ENCODE measurements around the gene BABAM2. TPM values are rescaled to one million over a fixed set of nuclear protein-coding genes. Genes with fewer than 3 reads are reported as not detected.

The BABAM2 gene
- total RNA-seq, 2 experiments from 2014 or later: 50.7 to 51.0 TPM

DNA sequence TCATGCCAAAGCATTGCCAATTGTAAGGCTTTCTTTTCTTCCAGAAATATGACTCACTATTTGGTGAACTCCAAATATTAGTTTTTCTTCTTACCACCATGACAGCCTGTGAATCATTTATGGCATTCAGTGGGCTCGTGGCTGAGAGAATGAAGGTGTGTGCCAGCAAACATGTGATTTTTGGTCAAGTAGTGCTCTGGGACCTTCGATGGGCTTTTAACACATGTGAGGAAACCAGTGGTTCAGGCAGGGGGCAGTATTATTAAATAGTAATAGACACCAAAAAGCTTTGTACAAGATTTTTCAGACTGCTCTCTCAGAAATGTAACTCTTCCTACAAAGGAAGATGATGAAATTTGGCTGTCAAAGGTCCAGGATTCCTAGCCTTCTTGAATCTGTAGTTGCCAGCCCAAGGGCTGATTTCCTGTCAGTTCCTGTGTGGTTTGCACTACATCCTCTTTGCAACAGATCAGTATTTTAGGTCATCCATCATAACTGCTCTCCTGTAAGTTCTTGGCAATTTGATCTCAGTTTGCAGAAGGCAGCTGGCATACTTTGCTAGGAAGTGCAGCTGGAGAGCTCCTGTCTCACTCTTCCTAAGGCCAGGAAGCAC is 64.3 kb downstream of the BABAM2 start:
- Mint-ChIP-seq H3K27ac (peak overlapping the region; percentile 81), H3K4me1 (peaks cover 66% of the 10 kb centered on the region), H3K9me3 (peaks cover 14% of the 10 kb centered on the region), H3K4me3 (peak overlapping the region; percentile 58), H3K27me3 (no peaks in the 10 kb centered on the region), H3K36me3 (peaks cover 50% of the 10 kb centered on the region)
- DNase-seq (no peak), ATAC-seq (ENCODE audit: low read depth) (peak; percentile 86)
- POLR2A ChIA-PET: interaction anchor here (0.7 to 1.0 kb wide), 3 partner anchors 11 to 65 kb away, joined by 3 read pairs; partner anchors contain the start of genes BABAM2 and RBKS

DNA sequence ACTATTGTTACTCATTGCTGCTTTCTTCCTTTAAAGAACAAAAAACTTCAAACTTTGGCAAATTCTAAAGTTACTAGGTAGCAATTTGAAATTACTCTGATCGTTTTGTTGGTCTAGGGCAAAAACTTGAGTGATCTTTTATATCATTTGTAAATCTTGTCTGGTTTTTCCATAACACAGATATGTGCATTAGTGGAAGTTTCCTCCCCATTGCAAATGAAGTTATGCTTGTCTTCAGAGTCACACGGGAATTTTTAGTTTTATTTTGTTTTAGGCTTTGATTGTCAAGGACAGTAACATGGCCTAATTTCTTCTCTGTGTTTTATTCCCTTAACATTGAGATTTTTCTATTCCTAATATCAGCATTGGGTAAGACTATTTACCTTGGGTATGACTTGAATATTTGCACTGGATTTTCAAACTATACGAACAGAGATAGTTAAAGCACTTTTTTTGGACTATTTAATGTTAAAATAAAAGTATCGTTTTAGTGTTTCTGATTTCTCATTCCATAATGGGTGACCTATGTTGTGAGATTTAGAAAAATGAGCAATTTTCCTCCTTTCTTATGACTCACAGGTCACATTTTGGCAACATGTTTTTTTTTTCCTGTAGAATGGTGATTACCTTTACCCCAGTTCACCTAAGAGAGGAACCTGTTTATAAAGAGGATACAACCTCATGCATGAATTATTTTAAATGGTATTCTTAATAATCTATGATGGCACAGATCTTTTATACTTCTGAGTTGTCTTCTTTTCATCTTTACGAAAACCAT is 65.0 kb downstream of the BABAM2 start:
- peaks cover 14% of the 10 kb centered on the region for H3K9me3 Mint-ChIP-seq
- peaks cover 68% of the 10 kb centered on the region for H3K4me1 Mint-ChIP-seq
- POLR2A ChIA-PET: interaction anchor here (0.7 to 1.0 kb wide), 4 partner anchors 11 to 411 kb away, joined by 3 read pairs; partner anchors contain the start of genes BABAM2 and RBKS
- H3K4me3 Mint-ChIP-seq: peak overlapping the region; percentile 58
- peaks cover 45% of the 10 kb centered on the region for H3K36me3 Mint-ChIP-seq
- no peaks in the 10 kb centered on the region for H3K27me3 Mint-ChIP-seq
- no peak for DNase-seq
- ATAC-seq (ENCODE audit: low read depth): no peak
- peak overlapping the region; percentile 81 for H3K27ac Mint-ChIP-seq

- peaks cover 13% of the 10 kb centered on the region for H3K9me3 Mint-ChIP-seq
- H3K4me3 Mint-ChIP-seq: no peak overlapping the region
- peaks cover 69% of the 10 kb centered on the region for H3K4me1 Mint-ChIP-seq
- no peaks in the 10 kb centered on the region for H3K27me3 Mint-ChIP-seq
- POLR2A ChIA-PET: no interaction called here
- no peak overlapping the region for H3K27ac Mint-ChIP-seq
- DNase-seq (no peak), ATAC-seq (ENCODE audit: low read depth) (no peak)
- H3K36me3 Mint-ChIP-seq: peaks cover 37% of the 10 kb centered on the region
Measured at GRCh38 chr2:27956888-27957287, 66.4 kb downstream of the BABAM2 start.

- Mint-ChIP-seq H3K36me3 (peaks cover 31% of the 10 kb centered on the region), H3K4me1 (peaks cover 70% of the 10 kb centered on the region)
Measured at GRCh38 chr2:27958711-27959378, 68.3 kb downstream of the BABAM2 start.

DNA sequence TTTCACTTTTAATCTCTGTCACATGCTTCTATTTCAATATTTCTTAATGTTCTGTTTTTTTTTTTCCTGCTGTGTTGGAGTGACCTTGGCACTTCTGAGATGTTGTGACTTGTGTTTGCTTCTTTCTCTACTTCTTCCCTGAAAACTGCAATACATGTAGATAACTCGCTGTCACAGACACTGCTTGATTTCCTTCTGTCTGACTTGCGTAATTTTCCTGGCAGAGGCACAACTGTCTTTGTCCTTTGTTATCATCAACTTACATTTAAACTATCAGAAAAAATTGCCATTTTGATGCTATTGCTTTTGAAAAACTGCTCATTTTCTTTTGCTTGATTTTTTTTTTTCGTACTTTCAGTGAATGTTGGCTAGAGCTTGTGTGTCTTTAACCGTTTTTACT is 69.0 kb downstream of the BABAM2 start:
- ATAC-seq (ENCODE audit: low read depth) (no peak), DNase-seq (no peak)
- H3K27ac Mint-ChIP-seq: peak overlapping the region; percentile 86
- peaks cover 69% of the 10 kb centered on the region for H3K4me1 Mint-ChIP-seq
- H3K36me3 Mint-ChIP-seq: peaks cover 37% of the 10 kb centered on the region
- H3K9me3 Mint-ChIP-seq: peaks cover 10% of the 10 kb centered on the region
- POLR2A ChIA-PET: no interaction called here
- peak overlapping the region; percentile 70 for H3K4me3 Mint-ChIP-seq
- no peaks in the 10 kb centered on the region for H3K27me3 Mint-ChIP-seq

More at GRCh38 chr2:27958711-27959378, 68.3 kb downstream of the BABAM2 start:
- DNase-seq: no peak
- ATAC-seq (ENCODE audit: low read depth): no peak
- POLR2A ChIA-PET: no interaction called here
- peak overlapping the region; percentile 46 for H3K4me3 Mint-ChIP-seq
- H3K9me3 Mint-ChIP-seq: peaks cover 7% of the 10 kb centered on the region
- H3K27ac Mint-ChIP-seq: peak overlapping the region; percentile 56
- no peaks in the 10 kb centered on the region for H3K27me3 Mint-ChIP-seq

DNA sequence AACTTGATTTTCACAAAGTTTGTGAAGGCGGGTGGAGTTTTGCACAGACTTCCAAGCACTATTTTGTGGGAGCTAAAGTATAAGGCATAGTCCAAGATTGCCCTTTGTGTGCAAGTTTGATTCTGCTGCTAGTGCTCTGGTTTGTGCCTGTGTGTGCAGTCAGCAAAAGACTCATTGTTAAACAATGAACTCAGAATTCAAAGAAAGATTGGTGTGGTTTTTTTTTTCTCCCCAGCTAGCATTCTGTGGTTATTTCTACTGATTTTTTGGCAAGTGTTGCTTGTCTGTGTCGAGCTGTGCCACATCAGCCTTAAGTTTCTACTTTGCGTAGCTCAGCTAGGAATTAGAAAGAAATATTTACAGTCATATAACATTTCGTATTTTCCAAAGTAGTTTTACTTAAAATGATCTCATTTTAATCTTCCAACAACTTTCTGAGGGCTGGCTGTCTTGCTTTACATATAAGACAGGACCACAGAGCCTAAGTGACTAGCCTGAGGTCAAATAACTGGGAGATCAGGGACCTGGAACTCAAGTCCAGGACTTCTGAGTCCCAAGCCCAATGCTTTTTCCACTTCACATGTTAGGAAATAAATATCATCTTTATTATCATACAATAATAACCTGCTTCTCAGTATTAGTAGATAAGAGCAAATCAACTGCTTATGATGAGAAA is 69.8 kb downstream of the BABAM2 start:
- Mint-ChIP-seq H3K27ac (peak overlapping the region; percentile 86), H3K27me3 (no peaks in the 10 kb centered on the region), H3K4me3 (peak overlapping the region; percentile 70), H3K4me1 (peaks cover 66% of the 10 kb centered on the region), H3K36me3 (peaks cover 38% of the 10 kb centered on the region), H3K9me3 (peaks cover 10% of the 10 kb centered on the region)
- no peak for DNase-seq
- ATAC-seq (ENCODE audit: low read depth): peak; percentile 85
- POLR2A ChIA-PET: interaction anchor here (1.0 to 1.6 kb wide), 2 partner anchors 11 to 70 kb away, joined by 3 read pairs; partner anchors contain the start of genes BABAM2 and RBKS

- Mint-ChIP-seq H3K36me3 (peaks cover 36% of the 10 kb centered on the region), H3K9me3 (peaks cover 10% of the 10 kb centered on the region), H3K27me3 (no peaks in the 10 kb centered on the region), H3K4me1 (peaks cover 68% of the 10 kb centered on the region), H3K27ac (peak overlapping the region; percentile 64), H3K4me3 (peak overlapping the region; percentile 22)
- POLR2A ChIA-PET: interaction anchor here (0.6 to 1.2 kb wide), 2 partner anchors 19 to 72 kb away, joined by 3 to 4 read pairs; partner anchors contain the start of genes BABAM2 and RBKS
- DNase-seq (no peak), ATAC-seq (ENCODE audit: low read depth) (no peak)
Measured at GRCh38 chr2:27962006-27962405, 71.5 kb downstream of the BABAM2 start.

- POLR2A ChIA-PET: interaction anchor here (0.7 to 1.2 kb wide), 2 partner anchors 74 to 649 kb away, joined by 3 to 4 read pairs; partner anchors contain the start of genes BABAM2 and RBKS
- peaks cover 13% of the 10 kb centered on the region for H3K9me3 Mint-ChIP-seq
- H3K27ac Mint-ChIP-seq: no peak overlapping the region
- ATAC-seq (ENCODE audit: low read depth) (no peak), DNase-seq (no peak)
- H3K4me3 Mint-ChIP-seq: no peak overlapping the region
- peaks cover 62% of the 10 kb centered on the region for H3K4me1 Mint-ChIP-seq
- H3K27me3 Mint-ChIP-seq: no peaks in the 10 kb centered on the region
- peaks cover 37% of the 10 kb centered on the region for H3K36me3 Mint-ChIP-seq
Measured at GRCh38 chr2:27963472-27963871, 72.9 kb downstream of the BABAM2 start.

DNA sequence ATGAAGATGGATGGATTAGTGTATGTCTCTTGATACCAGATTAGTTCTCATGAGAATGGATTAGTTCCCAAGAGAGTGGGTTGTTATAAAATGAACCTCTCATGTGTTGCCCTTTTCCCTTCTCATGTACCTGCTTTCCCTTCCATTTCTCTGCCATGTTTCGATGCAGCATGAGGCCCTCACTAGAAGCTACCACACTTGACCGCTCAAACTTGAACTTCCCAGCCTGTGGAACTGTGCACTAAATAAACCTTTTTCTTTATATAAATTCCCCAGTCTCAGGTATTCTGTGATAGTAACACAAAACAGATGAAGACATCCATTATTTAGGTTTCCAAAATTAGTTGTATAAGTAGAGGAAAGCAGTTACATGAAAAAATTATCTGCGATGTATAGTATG is 73.5 kb downstream of the BABAM2 start:
- Mint-ChIP-seq H3K27ac (no peak overlapping the region), H3K4me1 (peaks cover 56% of the 10 kb centered on the region), H3K27me3 (no peaks in the 10 kb centered on the region), H3K36me3 (peaks cover 41% of the 10 kb centered on the region), H3K9me3 (peaks cover 17% of the 10 kb centered on the region), H3K4me3 (no peak overlapping the region)
- POLR2A ChIA-PET: interaction anchor here (1.2 kb wide), 1 partner anchor 74 kb away, joined by 4 read pairs; the partner anchor contains the start of genes BABAM2 and RBKS
- ATAC-seq (ENCODE audit: low read depth) (no peak), DNase-seq (no peak)

GRCh38 chr2:27965841-27966240 is 75.3 kb downstream of the BABAM2 start:
- POLR2A ChIA-PET: interaction anchor here (1.0 to 1.3 kb wide), 3 partner anchors 11 to 425 kb away, joined by 3 to 5 read pairs (median 3); partner anchors contain the start of gene BABAM2
- H3K9me3 Mint-ChIP-seq: peaks cover 25% of the 10 kb centered on the region
- DNase-seq (no peak), ATAC-seq (ENCODE audit: low read depth) (peak; percentile 93)
- peak overlapping the region; percentile 79 for H3K4me3 Mint-ChIP-seq
- H3K27ac Mint-ChIP-seq: peak overlapping the region; percentile 92
- peaks cover 55% of the 10 kb centered on the region for H3K36me3 Mint-ChIP-seq
- peaks cover 44% of the 10 kb centered on the region for H3K4me1 Mint-ChIP-seq
- no peaks in the 10 kb centered on the region for H3K27me3 Mint-ChIP-seq

DNA sequence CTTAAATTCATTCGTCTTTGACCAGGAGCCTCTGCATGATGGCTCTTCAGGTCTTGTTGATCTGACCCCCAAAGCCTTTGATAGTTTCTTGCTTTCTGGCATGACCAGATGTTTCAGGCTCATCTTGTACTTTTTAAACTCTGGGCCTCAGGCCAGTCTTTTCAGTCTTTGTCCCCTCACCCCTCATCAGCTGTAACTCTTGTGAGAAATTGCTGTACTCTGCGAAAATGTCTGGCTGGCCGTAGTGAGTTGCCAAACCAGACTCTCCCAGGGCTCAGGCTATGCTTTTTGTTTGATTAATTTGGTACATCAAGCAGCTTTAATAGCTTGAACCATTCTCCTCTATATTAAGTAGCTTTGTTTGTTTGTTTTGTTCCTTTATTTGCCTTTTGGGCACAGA is 75.9 kb downstream of the BABAM2 start:
- Mint-ChIP-seq H3K27me3 (no peaks in the 10 kb centered on the region), H3K9me3 (peaks cover 25% of the 10 kb centered on the region), H3K4me3 (peak overlapping the region; percentile 79), H3K36me3 (peaks cover 55% of the 10 kb centered on the region), H3K27ac (peak overlapping the region; percentile 92), H3K4me1 (peaks cover 39% of the 10 kb centered on the region)
- DNase-seq (no peak), ATAC-seq (ENCODE audit: low read depth) (no peak)
- POLR2A ChIA-PET: interaction anchor here (1.3 kb wide), 1 partner anchor 11 kb away, joined by 3 read pairs; no protein-coding TSS in a partner anchor

DNA sequence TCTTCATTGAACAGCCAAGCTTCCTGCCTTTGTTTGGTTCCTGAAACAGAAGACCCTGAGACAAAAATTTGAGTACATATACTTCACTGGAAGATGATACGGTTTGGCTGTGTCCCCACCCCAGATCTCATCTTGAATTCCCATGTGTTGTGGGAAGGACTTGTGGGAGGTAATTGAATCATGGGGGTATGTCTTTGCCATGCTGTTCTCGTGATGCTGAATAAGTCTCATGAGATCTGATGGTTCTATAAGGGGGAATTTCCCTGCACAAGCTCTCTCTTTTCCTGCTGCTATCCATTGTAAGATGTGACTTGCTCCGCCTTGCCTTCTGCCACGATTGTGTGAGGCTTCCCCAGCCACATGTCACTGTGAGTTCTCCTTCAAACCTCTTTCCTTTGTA is 76.5 kb downstream of the BABAM2 start:
- H3K9me3 Mint-ChIP-seq: peaks cover 25% of the 10 kb centered on the region
- peak overlapping the region; percentile 92 for H3K27ac Mint-ChIP-seq
- H3K4me3 Mint-ChIP-seq: no peak overlapping the region
- DNase-seq: no peak
- peaks cover 38% of the 10 kb centered on the region for H3K4me1 Mint-ChIP-seq
- no peaks in the 10 kb centered on the region for H3K27me3 Mint-ChIP-seq
- POLR2A ChIA-PET: interaction anchor here (1.3 kb wide), 1 partner anchor 12 kb away, joined by 3 read pairs; no protein-coding TSS in a partner anchor
- peaks cover 54% of the 10 kb centered on the region for H3K36me3 Mint-ChIP-seq
- ATAC-seq (ENCODE audit: low read depth): no peak
